GM12891 (cell line): Measurements from ENCODE around the gene SNRPA1.

ENCODE experiments used
- POLR2A ChIP-seq: IDR thresholded peaks from 2 replicates; pipeline ENCODE4 v1.6.1; 2011; ENCODE audit warnings: low read depth, low read length, control low read depth
- POLR2AphosphoS5 ChIP-seq: IDR thresholded peaks from 2 replicates; pipeline ENCODE4 v1.6.1; 2011; ENCODE audit warnings: low read depth, low read length, control low read depth
- POU2F2 ChIP-seq: IDR thresholded peaks from 2 replicates; pipeline ENCODE4 v1.6.1; 2011; ENCODE audit warnings: low read depth, mild to moderate bottlenecking, control low read depth, low read length, moderate library complexity
- TAF1 ChIP-seq: IDR thresholded peaks from 2 replicates; pipeline ENCODE4 v1.6.1; 2011; ENCODE audit warnings: low read depth, low read length, control low read depth

- TF ChIP-seq POLR2A (no peak), TAF1 (no peak), POLR2AphosphoS5 (no peak), POU2F2 (no peak)
These were observed 20.7 kb upstream of the SNRPA1 start for GRCh38 chr15:101315736-101316135.
